ENCODE results near the gene NPM1. TPM values are rescaled to one million over a fixed set of nuclear protein-coding genes. Genes with fewer than 3 reads are reported as not detected.

Gene NPM1
- total RNA-seq, 1 experiment from 2014 or later: 3,122 TPM

DNA sequence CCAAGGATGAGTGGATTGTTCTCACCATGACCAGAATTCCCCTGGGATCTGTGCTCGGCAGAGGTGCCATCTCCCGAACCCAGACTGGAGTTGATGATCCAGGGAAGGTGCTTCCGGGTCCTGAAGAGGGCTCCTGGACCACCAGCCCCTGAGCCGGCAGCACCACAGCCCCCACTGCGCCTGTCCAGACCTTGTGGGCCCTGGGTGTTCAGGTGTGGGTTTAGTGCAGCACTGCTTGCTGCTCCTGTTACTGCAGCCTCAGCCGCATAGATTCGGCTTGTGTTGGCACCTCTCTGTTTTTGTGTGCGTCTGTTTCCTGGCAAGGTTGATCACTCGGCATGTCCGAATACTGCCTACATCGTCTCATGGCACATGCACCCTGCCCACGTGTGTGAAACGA is 16.3 kb upstream of the NPM1 start:
- Histone ChIP-seq H2BK12ac (ENCODE audit: insufficient read length, low read depth, low read length) (no peak overlapping the region), H3K4me2 (ENCODE audit: insufficient read depth, insufficient read length, low read length) (no peak overlapping the region), H3K4me1 (ENCODE audit: insufficient read depth, low read length) (no peaks in the 10 kb centered on the region), H2AFZ (ENCODE audit: low read length) (no peak overlapping the region), H3K27me3 (ENCODE audit: insufficient read depth, low read length) (no peaks in the 10 kb centered on the region), H3K14ac (ENCODE audit: insufficient read depth, low read length) (no peak overlapping the region), H3K27ac (ENCODE audit: insufficient read length, low read depth, low read length) (no peak overlapping the region), H4K8ac (replicated peaks; ENCODE audit: insufficient read length, low read depth, low read length) (no peak overlapping the region), H2AK5ac (ENCODE audit: insufficient read length, low read length) (no peak overlapping the region), H4K20me1 (ENCODE audit: control insufficient read depth, insufficient read depth, insufficient read length) (no peaks in the 10 kb centered on the region), H3K23ac (ENCODE audit: insufficient read length, low read depth, low read length) (no peak overlapping the region), H3T11ph (ENCODE audit: low read length) (no peak overlapping the region), H3K23me2 (ENCODE audit: insufficient read length, low read depth, low read length, poor library complexity, severe bottlenecking) (no peaks in the 10 kb centered on the region), H3K79me1 (ENCODE audit: insufficient read depth, low read depth, low read length, poor library complexity, severe bottlenecking) (no peaks in the 10 kb centered on the region), H3K9me3 (ENCODE audit: control insufficient read depth, low read depth, low read length) (no peaks in the 10 kb centered on the region), H4K91ac (ENCODE audit: insufficient read length, low read depth, low read length) (no peak overlapping the region), H3K79me2 (ENCODE audit: insufficient read depth, low read length) (no peaks in the 10 kb centered on the region), H2BK20ac (ENCODE audit: low read depth, low read length, poor library complexity, severe bottlenecking) (no peak overlapping the region), H3K18ac (ENCODE audit: insufficient read length, low read depth, low read length) (no peak overlapping the region), H3K56ac (ENCODE audit: insufficient read length, low read depth, low read length) (no peak overlapping the region), H2BK15ac (ENCODE audit: low read depth, low read length) (no peak overlapping the region), H3K4ac (ENCODE audit: low read depth, low read length) (no peak overlapping the region), H4K5ac (ENCODE audit: insufficient read length, low read depth, low read length) (no peak overlapping the region), H2BK5ac (ENCODE audit: insufficient read length, low read length) (no peak overlapping the region), H3K9ac (ENCODE audit: extremely low read depth, insufficient read length, low read length) (no peak overlapping the region), H2BK120ac (ENCODE audit: low read depth, low read length, poor library complexity, severe bottlenecking) (no peak overlapping the region)
- WGBS (ENCODE audit: extremely low coverage, insufficient read length, low lambda C conversion rate): no CpG with 5 or more reads among the region's 13 CpGs
- no peaks in the 10 kb centered on the region for H3K9me3 Mint-ChIP-seq
- H3K36me3 Mint-ChIP-seq (ENCODE audit: insufficient read depth in 1 of 3, low read depth in 3 of 3): no peaks in the 10 kb centered on the region
- no peaks in the 10 kb centered on the region for H3K4me1 Mint-ChIP-seq
- TF ChIP-seq, protein P1, sequence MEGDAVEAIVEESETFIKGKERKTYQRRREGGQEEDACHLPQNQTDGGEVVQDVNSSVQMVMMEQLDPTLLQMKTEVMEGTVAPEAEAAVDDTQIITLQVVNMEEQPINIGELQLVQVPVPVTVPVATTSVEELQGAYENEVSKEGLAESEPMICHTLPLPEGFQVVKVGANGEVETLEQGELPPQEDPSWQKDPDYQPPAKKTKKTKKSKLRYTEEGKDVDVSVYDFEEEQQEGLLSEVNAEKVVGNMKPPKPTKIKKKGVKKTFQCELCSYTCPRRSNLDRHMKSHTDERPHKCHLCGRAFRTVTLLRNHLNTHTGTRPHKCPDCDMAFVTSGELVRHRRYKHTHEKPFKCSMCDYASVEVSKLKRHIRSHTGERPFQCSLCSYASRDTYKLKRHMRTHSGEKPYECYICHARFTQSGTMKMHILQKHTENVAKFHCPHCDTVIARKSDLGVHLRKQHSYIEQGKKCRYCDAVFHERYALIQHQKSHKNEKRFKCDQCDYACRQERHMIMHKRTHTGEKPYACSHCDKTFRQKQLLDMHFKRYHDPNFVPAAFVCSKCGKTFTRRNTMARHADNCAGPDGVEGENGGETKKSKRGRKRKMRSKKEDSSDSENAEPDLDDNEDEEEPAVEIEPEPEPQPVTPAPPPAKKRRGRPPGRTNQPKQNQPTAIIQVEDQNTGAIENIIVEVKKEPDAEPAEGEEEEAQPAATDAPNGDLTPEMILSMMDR (conservative IDR thresholded peaks at IDR 0.05): no peak
- no peak overlapping the region for H3K4me3 Mint-ChIP-seq
- H3K27ac Mint-ChIP-seq: peak overlapping the region in 1 of 3 experiments; percentile 59; a peak in 1 of 7 replicates
- DNase-seq: no peak
- peaks cover 2% of the 10 kb centered on the region for H3K27me3 Mint-ChIP-seq (ENCODE audit: low read depth)
